Measurements from ENCODE around the gene LAMA3.

LAMA3 gene

DNA sequence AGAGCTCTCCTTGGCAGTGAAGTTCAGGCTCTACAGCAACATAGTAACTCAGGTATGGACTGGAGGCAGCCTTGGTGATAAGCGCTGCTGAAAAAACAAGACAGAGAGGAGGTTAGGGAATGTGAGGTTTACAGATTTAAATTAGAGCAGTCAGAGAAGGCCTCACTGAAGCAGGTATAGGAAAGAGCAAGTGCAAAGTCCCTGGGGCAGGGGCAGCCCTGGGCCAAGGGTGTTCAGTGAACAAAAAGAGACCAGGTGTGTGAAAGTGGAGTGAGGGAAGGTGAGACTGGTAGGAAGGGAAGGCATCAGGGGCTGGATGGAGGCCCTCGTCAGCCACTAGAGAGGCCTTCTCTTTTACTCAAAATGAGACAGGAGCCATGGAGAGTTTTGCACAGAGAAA lies 89.6 kb downstream of the LAMA3 start:
- H3K36me3 ChIP-seq (ENCODE audit: control insufficient read depth in 2 of 2, insufficient read depth in 2 of 2, low read length in 2 of 2) = no peaks in the 10 kb centered on the region
- H3K27ac ChIP-seq (ENCODE audit: low read length) = no peak overlapping the region
- no peaks in the 10 kb centered on the region for H3K4me1 ChIP-seq (ENCODE audit: control insufficient read depth, insufficient read depth, low read length)
- H3K9ac ChIP-seq (ENCODE audit: low read length in 2 of 2) = no peak overlapping the region
- no peaks in the 10 kb centered on the region for H3K9me3 ChIP-seq (ENCODE audit: control insufficient read depth in 2 of 2, low read length in 2 of 2)
- no peaks in the 10 kb centered on the region for H3K27me3 ChIP-seq (ENCODE audit: control insufficient read depth in 1 of 2, insufficient read depth in 2 of 2, low read length in 2 of 2)
- no peak overlapping the region for H3K4me3 ChIP-seq (ENCODE audit: low read length in 2 of 2)

DNA sequence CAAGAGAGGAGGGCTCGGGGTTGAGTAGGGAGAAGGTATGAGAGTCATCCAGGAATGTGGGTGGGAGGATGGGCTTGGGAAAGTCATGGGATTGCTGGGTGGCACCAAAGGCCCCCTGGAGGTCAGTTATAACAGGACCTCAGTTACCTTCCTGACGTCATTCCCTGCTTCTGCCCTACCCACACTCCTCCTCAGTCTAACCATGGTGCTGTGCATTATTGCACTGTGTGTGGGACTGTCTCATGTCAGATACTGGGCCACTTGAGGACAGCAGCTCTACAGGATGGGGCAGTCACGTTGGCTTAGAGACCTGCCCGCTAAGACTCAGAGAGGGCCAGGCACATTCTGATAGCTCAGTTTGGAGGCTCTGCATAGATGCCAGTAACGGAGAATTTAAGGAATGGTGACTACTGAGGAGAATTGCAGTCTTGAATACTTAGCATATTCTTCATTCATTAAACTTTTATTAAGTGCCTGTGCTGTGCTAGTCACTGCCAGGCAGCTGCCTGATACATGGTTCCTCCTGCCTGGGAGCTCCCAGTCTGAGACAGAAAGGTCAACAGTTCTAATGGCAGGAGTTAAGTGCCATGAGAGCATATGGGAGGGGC lies 90.5 kb downstream of the LAMA3 start:
- Histone ChIP-seq H3K27me3 (ENCODE audit: control insufficient read depth in 1 of 2, insufficient read depth in 2 of 2, low read length in 2 of 2) (no peaks in the 10 kb centered on the region), H3K9me3 (ENCODE audit: control insufficient read depth in 2 of 2, low read length in 2 of 2) (no peaks in the 10 kb centered on the region), H3K4me3 (ENCODE audit: low read length in 2 of 2) (no peak overlapping the region), H3K27ac (ENCODE audit: low read length) (no peak overlapping the region), H3K36me3 (ENCODE audit: control insufficient read depth in 2 of 2, insufficient read depth in 2 of 2, low read length in 2 of 2) (no peaks in the 10 kb centered on the region), H3K4me1 (ENCODE audit: control insufficient read depth, insufficient read depth, low read length) (no peaks in the 10 kb centered on the region), H3K9ac (ENCODE audit: low read length in 2 of 2) (no peak overlapping the region)

DNA sequence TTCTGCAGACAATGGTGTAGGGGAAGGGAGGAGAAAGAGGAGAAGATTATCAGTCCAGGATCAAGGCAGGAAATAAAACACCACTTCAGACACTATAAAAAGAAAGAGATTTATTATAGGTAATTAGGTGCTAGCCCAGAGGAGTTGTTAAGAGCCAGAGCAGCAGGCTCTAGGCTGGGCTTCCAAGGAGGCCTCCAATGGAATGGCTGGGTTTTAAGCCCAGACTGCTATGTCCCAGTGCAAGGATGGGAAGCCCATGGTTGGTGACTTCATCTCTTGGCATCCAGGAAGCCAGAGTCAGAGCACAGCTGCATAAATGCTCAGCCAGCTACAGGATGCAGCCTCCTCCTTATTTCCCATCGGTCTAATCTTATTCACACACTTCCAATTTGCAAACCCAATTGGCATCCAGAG lies 95.6 kb downstream of the LAMA3 start:
- H3K27ac ChIP-seq (ENCODE audit: low read length) = no peak overlapping the region
- no peaks in the 10 kb centered on the region for H3K36me3 ChIP-seq (ENCODE audit: control insufficient read depth in 2 of 2, insufficient read depth in 2 of 2, low read length in 2 of 2)
- H3K9me3 ChIP-seq (ENCODE audit: control insufficient read depth in 2 of 2, low read length in 2 of 2) = peaks cover 0 to 2% of the 10 kb centered on the region in 2 donors
- no peak overlapping the region for H3K9ac ChIP-seq (ENCODE audit: low read length in 2 of 2)
- H3K27me3 ChIP-seq (ENCODE audit: control insufficient read depth in 1 of 2, insufficient read depth in 2 of 2, low read length in 2 of 2) = no peaks in the 10 kb centered on the region
- H3K4me3 ChIP-seq (ENCODE audit: low read length in 2 of 2) = no peak overlapping the region
- H3K4me1 ChIP-seq (ENCODE audit: control insufficient read depth, insufficient read depth, low read length) = no peaks in the 10 kb centered on the region

DNA sequence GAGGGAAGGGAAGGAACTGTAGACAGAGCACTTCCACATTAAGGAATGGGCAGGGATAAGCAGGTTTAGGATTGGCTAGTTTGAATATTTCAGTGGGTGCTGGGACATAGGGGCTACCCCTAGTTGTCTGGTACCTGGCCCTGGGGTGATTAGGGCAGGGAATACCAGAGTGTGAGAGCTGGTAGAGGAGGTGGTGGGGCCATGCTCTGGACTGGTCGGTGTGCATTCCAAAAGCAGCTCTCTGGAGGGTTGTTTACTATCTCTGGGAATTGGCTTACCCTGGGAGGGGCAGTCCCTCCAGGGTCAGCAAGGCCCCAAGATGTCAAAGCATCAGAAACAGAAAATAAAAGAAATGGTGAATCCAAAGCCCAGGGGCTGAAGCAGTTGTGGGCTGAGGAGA lies 103.8 kb downstream of the LAMA3 start:
- H3K36me3 ChIP-seq (ENCODE audit: control insufficient read depth in 2 of 2, insufficient read depth in 2 of 2, low read length in 2 of 2) = no peaks in the 10 kb centered on the region
- H3K27me3 ChIP-seq (ENCODE audit: control insufficient read depth in 1 of 2, insufficient read depth in 2 of 2, low read length in 2 of 2) = no peaks in the 10 kb centered on the region
- no peaks in the 10 kb centered on the region for H3K9me3 ChIP-seq (ENCODE audit: control insufficient read depth in 2 of 2, low read length in 2 of 2)
- H3K27ac ChIP-seq (ENCODE audit: low read length) = no peak overlapping the region
- H3K4me1 ChIP-seq (ENCODE audit: control insufficient read depth, insufficient read depth, low read length) = no peaks in the 10 kb centered on the region
- no peak overlapping the region for H3K4me3 ChIP-seq (ENCODE audit: low read length in 2 of 2)
- H3K9ac ChIP-seq (ENCODE audit: low read length in 2 of 2) = no peak overlapping the region

DNA sequence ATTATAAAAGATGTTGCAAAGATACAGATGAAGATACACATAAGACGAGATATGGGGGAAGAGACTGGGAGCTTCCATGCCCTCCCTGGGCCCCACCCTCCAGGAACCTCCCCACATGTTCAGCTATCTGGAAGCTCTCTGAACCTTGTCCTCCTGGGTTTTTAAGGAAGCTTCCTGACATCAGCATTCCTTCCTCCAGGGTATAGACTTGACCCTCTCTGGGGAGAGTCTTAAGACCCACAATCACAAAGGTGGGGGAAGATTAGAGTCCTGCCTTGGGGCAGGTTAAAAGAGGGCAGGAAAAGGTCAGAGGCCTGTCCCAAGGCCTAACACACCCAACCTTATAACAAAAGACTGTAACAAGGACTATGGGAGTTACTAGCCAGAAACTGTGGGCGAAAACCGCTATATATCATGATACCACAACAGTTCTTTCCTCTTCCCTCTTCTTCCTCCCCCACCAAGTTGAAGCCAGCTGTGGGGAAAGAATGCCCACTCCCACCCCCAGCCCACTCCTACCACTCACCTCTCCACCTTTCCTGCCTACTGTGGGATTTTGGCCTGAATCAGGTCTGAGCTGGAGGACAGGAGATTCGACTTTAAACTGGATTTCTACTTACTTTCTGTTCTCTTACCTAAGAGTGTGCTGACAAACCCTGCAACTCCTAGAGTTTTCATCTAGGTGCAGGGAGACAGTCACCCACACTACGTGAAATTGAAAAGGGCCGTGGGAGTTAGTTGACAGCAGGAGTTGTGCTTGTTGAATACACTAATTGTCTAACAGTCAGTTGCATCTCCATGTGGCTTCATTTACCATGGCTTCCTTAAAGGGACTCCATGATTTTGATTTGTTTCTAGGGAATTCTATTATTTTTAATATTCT lies 105.0 kb downstream of the LAMA3 start:
- no peaks in the 10 kb centered on the region for H3K27me3 ChIP-seq (ENCODE audit: control insufficient read depth in 1 of 2, insufficient read depth in 2 of 2, low read length in 2 of 2)
- H3K27ac ChIP-seq (ENCODE audit: low read length) = no peak overlapping the region
- no peak overlapping the region for H3K4me3 ChIP-seq (ENCODE audit: low read length in 2 of 2)
- H3K4me1 ChIP-seq (ENCODE audit: control insufficient read depth, insufficient read depth, low read length) = no peaks in the 10 kb centered on the region
- H3K9me3 ChIP-seq (ENCODE audit: control insufficient read depth in 2 of 2, low read length in 2 of 2) = no peaks in the 10 kb centered on the region
- no peaks in the 10 kb centered on the region for H3K36me3 ChIP-seq (ENCODE audit: control insufficient read depth in 2 of 2, insufficient read depth in 2 of 2, low read length in 2 of 2)
- no peak overlapping the region for H3K9ac ChIP-seq (ENCODE audit: low read length in 2 of 2)

DNA sequence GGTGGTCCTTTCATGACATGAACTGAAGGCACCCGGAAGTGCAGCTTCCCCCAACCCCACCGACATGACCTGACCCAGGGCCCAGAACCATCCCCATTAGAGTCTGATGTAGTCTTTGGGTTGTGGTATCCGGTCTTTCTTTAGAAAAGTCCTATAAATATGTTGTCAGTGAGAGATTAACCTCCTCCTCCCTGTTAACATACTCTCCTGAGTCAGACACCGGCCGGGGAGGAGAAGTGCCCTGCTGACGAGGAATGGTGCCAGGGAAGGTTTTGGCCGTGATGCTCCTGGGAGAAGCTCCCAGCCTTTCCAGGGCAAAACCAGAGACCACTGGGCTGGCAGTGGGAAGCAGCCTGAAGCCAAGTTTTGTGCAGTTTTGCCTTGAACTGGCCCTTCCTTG lies 109.0 kb downstream of the LAMA3 start:
- no peak overlapping the region for H3K4me3 ChIP-seq (ENCODE audit: low read length in 2 of 2)
- H3K9ac ChIP-seq (ENCODE audit: low read length in 2 of 2) = no peak overlapping the region
- H3K9me3 ChIP-seq (ENCODE audit: control insufficient read depth in 2 of 2, low read length in 2 of 2) = no peaks in the 10 kb centered on the region
- no peak overlapping the region for H3K27ac ChIP-seq (ENCODE audit: low read length)
- H3K27me3 ChIP-seq (ENCODE audit: control insufficient read depth in 1 of 2, insufficient read depth in 2 of 2, low read length in 2 of 2) = no peaks in the 10 kb centered on the region
- no peaks in the 10 kb centered on the region for H3K4me1 ChIP-seq (ENCODE audit: control insufficient read depth, insufficient read depth, low read length)
- no peaks in the 10 kb centered on the region for H3K36me3 ChIP-seq (ENCODE audit: control insufficient read depth in 2 of 2, insufficient read depth in 2 of 2, low read length in 2 of 2)

GRCh38 chr18:23798824-23799223 lies 109.6 kb downstream of the LAMA3 start:
- Histone ChIP-seq H3K9ac (ENCODE audit: low read length in 2 of 2) (no peak overlapping the region), H3K9me3 (ENCODE audit: control insufficient read depth in 2 of 2, low read length in 2 of 2) (no peaks in the 10 kb centered on the region), H3K4me1 (ENCODE audit: control insufficient read depth, insufficient read depth, low read length) (no peaks in the 10 kb centered on the region), H3K27ac (ENCODE audit: low read length) (no peak overlapping the region), H3K36me3 (ENCODE audit: control insufficient read depth in 2 of 2, insufficient read depth in 2 of 2, low read length in 2 of 2) (no peaks in the 10 kb centered on the region), H3K4me3 (ENCODE audit: low read length in 2 of 2) (no peak overlapping the region), H3K27me3 (ENCODE audit: control insufficient read depth in 1 of 2, insufficient read depth in 2 of 2, low read length in 2 of 2) (no peaks in the 10 kb centered on the region)

GRCh38 chr18:23799540-23799939 lies 110.3 kb downstream of the LAMA3 start:
- Histone ChIP-seq H3K9me3 (ENCODE audit: control insufficient read depth in 2 of 2, low read length in 2 of 2) (no peaks in the 10 kb centered on the region), H3K9ac (ENCODE audit: low read length in 2 of 2) (no peak overlapping the region), H3K4me1 (ENCODE audit: control insufficient read depth, insufficient read depth, low read length) (no peaks in the 10 kb centered on the region), H3K27ac (ENCODE audit: low read length) (no peak overlapping the region), H3K27me3 (ENCODE audit: control insufficient read depth in 1 of 2, insufficient read depth in 2 of 2, low read length in 2 of 2) (no peaks in the 10 kb centered on the region), H3K4me3 (ENCODE audit: low read length in 2 of 2) (no peak overlapping the region), H3K36me3 (ENCODE audit: control insufficient read depth in 2 of 2, insufficient read depth in 2 of 2, low read length in 2 of 2) (no peaks in the 10 kb centered on the region)

- Histone ChIP-seq H3K9ac (ENCODE audit: low read length in 2 of 2) (no peak overlapping the region), H3K36me3 (ENCODE audit: control insufficient read depth in 2 of 2, insufficient read depth in 2 of 2, low read length in 2 of 2) (no peaks in the 10 kb centered on the region), H3K4me1 (ENCODE audit: control insufficient read depth, insufficient read depth, low read length) (no peaks in the 10 kb centered on the region)
Measured at GRCh38 chr18:23800902-23801301, 111.6 kb downstream of the LAMA3 start.

DNA sequence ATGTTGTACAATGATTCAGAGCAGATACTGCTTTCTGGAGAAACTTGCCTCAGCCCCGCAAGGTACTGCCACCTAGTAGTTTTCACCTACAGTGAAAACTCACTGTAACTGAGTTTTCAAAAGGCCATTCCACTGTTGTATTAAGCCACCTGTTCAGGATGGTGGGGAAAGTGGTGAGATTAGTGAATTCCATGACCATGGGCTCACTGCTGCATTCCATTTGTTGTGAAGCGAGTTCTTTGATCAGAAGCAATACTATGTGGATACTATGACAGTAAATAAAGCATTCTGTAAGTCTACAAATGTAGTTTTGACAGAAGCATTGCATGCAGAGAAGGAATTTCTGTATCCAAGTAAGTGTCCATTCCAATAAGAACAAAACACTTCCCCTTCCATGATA lies 113.6 kb downstream of the LAMA3 start:
- H3K36me3 ChIP-seq (ENCODE audit: control insufficient read depth in 2 of 2, insufficient read depth in 2 of 2, low read length in 2 of 2) = no peaks in the 10 kb centered on the region
- H3K9me3 ChIP-seq (ENCODE audit: control insufficient read depth in 2 of 2, low read length in 2 of 2) = no peaks in the 10 kb centered on the region
- no peaks in the 10 kb centered on the region for H3K27me3 ChIP-seq (ENCODE audit: control insufficient read depth in 1 of 2, insufficient read depth in 2 of 2, low read length in 2 of 2)
- H3K9ac ChIP-seq (ENCODE audit: low read length in 2 of 2) = no peak overlapping the region
- no peaks in the 10 kb centered on the region for H3K4me1 ChIP-seq (ENCODE audit: control insufficient read depth, insufficient read depth, low read length)
- no peak overlapping the region for H3K4me3 ChIP-seq (ENCODE audit: low read length in 2 of 2)
- no peak overlapping the region for H3K27ac ChIP-seq (ENCODE audit: low read length)

More at GRCh38 chr18:23800902-23801301, 111.6 kb downstream of the LAMA3 start:
- no peak overlapping the region for H3K4me3 ChIP-seq (ENCODE audit: low read length in 2 of 2)
- H3K27me3 ChIP-seq (ENCODE audit: control insufficient read depth in 1 of 2, insufficient read depth in 2 of 2, low read length in 2 of 2) = no peaks in the 10 kb centered on the region
- no peaks in the 10 kb centered on the region for H3K9me3 ChIP-seq (ENCODE audit: control insufficient read depth in 2 of 2, low read length in 2 of 2)
- no peak overlapping the region for H3K27ac ChIP-seq (ENCODE audit: low read length)

DNA sequence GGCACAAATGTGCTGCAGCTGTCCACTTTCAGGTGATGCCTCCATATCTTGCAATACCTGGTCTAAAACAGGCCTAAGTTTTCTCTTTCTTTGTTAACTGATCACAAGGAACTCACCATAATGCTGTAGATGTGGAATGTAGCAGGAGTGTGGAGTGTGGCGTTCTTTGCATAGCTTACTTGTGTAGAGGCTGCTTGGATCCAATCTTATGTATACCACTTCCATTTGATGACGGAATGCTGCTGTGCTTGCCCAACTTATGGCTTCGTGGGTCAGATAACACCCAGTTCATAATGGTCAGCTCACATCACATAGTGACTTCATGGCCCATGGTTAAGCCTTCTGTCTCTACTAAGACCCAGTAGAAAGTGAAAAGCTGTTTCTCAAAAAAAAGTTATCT lies 114.5 kb downstream of the LAMA3 start:
- no peak overlapping the region for H3K9ac ChIP-seq (ENCODE audit: low read length in 2 of 2)
- H3K27me3 ChIP-seq (ENCODE audit: control insufficient read depth in 1 of 2, insufficient read depth in 2 of 2, low read length in 2 of 2) = no peaks in the 10 kb centered on the region
- no peaks in the 10 kb centered on the region for H3K9me3 ChIP-seq (ENCODE audit: control insufficient read depth in 2 of 2, low read length in 2 of 2)
- no peaks in the 10 kb centered on the region for H3K36me3 ChIP-seq (ENCODE audit: control insufficient read depth in 2 of 2, insufficient read depth in 2 of 2, low read length in 2 of 2)
- H3K4me1 ChIP-seq (ENCODE audit: control insufficient read depth, insufficient read depth, low read length) = no peaks in the 10 kb centered on the region
- H3K27ac ChIP-seq (ENCODE audit: low read length) = no peak overlapping the region
- H3K4me3 ChIP-seq (ENCODE audit: low read length in 2 of 2) = no peak overlapping the region
